ENCODE measurements around the gene CARMIL1. TPM values are rescaled to one million over a fixed set of nuclear protein-coding genes. Genes with fewer than 3 reads are reported as not detected.

CARMIL1 gene
- total RNA-seq, 1 donor, result 38.7 TPM

DNA sequence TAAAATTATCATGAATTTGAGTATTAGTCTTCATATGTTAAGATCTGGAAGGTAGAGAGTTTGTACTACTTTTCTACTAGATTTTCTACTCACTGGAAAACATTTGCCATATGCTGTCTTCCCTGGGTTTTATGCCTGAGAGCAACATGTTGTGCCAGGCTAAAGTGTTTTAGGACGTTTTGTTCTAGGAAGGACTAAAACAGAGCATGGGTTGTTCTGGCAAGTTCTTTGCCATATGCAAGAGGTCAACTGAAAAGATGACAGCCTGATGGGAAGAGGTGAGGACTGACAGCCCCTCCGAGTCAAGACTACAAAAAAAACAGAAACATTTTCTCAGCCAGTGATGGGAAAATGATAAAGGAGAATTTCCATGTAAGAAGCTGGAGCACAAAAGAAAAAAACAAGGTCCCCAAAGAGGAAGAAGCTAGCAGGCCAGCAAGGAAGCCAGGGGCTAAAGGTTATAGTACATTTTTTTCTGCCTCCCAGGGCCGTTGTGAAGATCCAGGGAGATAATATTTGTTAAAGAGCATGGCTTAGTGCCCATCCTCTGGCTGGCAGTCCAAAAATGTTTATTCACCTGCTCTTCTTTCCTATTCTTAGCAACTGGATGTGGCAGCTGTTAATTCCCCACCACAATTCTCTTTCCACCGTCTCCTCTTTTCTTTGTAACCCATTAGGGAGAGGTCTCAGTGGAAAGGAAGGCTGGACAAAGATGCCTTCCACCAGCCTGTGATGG, 380.6 kb downstream of the CARMIL1 start:
- TF ChIP-seq, protein P1, sequence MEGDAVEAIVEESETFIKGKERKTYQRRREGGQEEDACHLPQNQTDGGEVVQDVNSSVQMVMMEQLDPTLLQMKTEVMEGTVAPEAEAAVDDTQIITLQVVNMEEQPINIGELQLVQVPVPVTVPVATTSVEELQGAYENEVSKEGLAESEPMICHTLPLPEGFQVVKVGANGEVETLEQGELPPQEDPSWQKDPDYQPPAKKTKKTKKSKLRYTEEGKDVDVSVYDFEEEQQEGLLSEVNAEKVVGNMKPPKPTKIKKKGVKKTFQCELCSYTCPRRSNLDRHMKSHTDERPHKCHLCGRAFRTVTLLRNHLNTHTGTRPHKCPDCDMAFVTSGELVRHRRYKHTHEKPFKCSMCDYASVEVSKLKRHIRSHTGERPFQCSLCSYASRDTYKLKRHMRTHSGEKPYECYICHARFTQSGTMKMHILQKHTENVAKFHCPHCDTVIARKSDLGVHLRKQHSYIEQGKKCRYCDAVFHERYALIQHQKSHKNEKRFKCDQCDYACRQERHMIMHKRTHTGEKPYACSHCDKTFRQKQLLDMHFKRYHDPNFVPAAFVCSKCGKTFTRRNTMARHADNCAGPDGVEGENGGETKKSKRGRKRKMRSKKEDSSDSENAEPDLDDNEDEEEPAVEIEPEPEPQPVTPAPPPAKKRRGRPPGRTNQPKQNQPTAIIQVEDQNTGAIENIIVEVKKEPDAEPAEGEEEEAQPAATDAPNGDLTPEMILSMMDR (IDR thresholded peaks at IDR 0.05; ENCODE audit: insufficient read depth, low read length), result no peak
- H3K4me3 ChIP-seq (ENCODE audit: low read depth, low read length), result no peak overlapping the region
- DNase-seq (ENCODE audit: low read depth), result no peak

DNA sequence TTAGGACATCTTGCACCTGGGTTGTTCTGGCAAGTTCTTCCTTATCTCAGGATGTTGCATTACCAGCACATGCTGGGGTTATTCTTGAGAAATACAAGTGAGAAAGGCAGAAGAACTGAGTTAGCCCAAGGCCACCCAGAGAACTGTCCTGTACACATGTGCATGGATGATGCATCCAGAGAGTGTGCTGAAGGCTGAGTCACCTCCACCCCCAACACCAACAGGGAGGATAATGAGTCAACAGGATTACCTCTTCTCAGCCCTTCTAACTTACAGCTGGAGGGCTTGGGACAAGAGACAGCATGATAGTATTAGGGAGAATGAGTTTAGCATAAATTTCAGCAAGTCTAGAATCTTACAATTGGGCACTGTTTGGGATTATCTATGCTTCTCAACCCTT, 381.3 kb downstream of the CARMIL1 start:
- DNase-seq (ENCODE audit: low read depth), result no peak
- TF ChIP-seq, protein P1 (IDR thresholded peaks at IDR 0.05; ENCODE audit: insufficient read depth, low read length), result no peak
- H3K4me3 ChIP-seq (ENCODE audit: low read depth, low read length), result no peak overlapping the region

DNA sequence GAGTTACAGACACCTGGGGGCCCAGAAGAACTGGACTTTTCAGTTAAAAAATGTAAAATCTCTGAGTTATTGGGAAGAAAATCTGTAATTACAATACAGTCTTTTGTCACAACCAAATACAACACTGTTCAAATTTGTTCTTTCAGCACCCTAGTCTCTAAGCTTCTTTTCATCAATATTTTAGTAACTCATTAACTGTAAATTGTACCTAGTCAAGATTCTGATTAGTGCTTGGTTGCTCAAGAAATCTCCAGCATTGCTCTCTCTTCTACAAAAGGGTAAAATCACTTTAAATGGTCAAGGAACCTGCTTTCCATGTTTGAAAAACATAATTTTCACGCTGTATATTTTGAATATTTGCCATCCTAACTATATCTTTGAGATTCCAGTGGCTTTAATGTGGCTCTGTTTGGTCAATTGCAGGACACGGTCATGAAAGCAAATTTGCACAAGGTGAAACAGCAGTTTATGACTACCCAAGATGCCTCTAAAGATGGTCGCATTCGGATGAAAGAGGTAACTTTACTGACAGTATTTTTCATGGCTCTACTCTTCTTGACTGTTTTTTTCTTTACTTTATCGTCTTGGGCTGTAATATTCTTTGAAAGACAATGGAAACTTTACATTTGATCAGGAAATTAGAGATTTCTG, 382.1 kb downstream of the CARMIL1 start:
- no peak for DNase-seq (ENCODE audit: low read depth)
- H3K4me3 ChIP-seq (ENCODE audit: low read depth, low read length), result no peak overlapping the region
- TF ChIP-seq, protein P1 (IDR thresholded peaks at IDR 0.05; ENCODE audit: insufficient read depth, low read length), result no peak

DNA sequence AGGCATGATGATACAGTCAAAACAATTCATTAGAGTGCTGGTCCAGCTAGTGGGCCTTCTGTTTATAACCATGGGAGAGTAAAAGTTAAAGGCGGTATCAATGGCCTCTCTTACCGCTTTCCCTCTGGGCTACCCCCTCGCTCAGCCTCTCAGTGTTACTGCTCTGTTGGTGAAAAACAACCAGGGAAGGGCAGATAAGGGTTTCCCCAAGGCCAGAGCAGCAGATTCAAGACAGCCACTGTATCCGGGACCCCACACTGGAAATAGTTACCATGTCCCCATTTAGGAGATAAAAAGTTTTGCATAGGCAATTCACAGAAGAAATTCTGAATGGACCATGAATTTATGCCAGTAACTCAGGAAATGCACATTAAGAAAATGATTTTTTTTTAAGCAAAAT, 386.3 kb downstream of the CARMIL1 start:
- no peak for DNase-seq (ENCODE audit: low read depth)
- no peak overlapping the region for H3K4me3 ChIP-seq (ENCODE audit: low read depth, low read length)
- TF ChIP-seq, protein P1 (IDR thresholded peaks at IDR 0.05; ENCODE audit: insufficient read depth, low read length), result no peak

DNA sequence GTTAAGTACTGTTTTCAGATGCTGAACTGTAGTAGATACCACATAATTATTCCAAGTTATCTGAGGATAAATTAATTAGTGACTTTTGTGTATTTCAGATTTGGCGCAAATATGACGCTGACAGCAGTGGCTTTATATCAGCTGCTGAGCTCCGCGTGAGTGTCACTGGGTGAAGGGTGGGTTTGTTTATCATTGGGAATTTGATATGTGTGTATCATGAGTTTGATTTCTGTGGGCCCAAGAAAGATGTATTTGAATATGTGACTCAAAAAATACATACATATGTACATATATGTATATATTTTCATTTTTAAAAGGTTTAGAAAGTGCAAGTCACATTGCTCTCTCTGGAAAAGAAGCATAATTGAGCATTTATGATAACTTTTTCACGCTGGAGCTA, 390.2 kb downstream of the CARMIL1 start:
- DNase-seq (ENCODE audit: low read depth), result no peak
- TF ChIP-seq, protein P1 (IDR thresholded peaks at IDR 0.05; ENCODE audit: insufficient read depth, low read length), result no peak
- no peak overlapping the region for H3K4me3 ChIP-seq (ENCODE audit: low read depth, low read length)

Small RNAs within 50 kb of the gene (small RNA-seq; reads per million reads assigned to genes)
- not detected for gene RF00019
- gene RNU6-987P, result not detected
